Measurements from ENCODE around the gene CLEC17A. TPM values are rescaled to one million over a fixed set of nuclear protein-coding genes. Genes with fewer than 3 reads are reported as not detected.
"Not testable (repeated sequence)": the region's sequence is repeated elsewhere in the genome, so short reads cannot be mapped to it uniquely, and the experiment has no call there.

Gene CLEC17A, protein sequence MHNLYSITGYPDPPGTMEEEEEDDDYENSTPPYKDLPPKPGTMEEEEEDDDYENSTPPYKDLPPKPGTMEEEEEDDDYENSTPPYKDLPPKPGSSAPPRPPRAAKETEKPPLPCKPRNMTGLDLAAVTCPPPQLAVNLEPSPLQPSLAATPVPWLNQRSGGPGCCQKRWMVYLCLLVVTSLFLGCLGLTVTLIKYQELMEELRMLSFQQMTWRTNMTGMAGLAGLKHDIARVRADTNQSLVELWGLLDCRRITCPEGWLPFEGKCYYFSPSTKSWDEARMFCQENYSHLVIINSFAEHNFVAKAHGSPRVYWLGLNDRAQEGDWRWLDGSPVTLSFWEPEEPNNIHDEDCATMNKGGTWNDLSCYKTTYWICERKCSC
- polyA plus RNA-seq: under 1 TPM; 0.01 to 0.08 TPM

DNA sequence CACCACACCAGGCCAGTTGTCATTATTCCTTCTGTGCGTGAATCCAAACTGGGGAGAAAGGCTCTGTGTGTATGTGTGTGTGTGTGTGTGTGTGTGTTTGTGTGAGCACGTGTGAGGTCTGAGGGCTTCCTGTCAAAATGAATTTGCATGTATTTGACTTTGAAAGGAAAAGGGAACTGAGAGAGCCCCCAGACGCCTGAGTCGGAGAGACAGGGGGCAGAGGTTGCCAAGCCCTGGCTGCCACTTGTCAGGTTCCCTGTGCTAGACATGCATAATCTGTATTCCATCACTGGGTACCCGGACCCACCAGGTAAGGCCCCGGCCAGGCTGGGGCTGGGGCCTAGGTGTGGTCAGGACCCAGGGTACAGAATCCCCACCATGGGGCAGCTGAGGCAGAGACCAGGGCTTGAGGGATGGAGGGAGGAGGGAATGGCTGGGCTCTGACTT, at the start of gene CLEC17A:
Gene CLEC17A, plus strand, starts transcription at position 191 of the 447 bp plus-strand sequence. Its CDS starts 77 bp downstream, at position 268.
- Histone ChIP-seq H3K9me3 (ENCODE audit: control insufficient read depth in 2 of 2, insufficient read depth in 1 of 2, low read depth in 1 of 2, low read length in 1 of 2) (no peaks in the 10 kb centered on the region), H3K36me3 (ENCODE audit: control insufficient read depth in 2 of 2, insufficient read depth in 2 of 2, low read length in 1 of 2) (no peaks in the 10 kb centered on the region), H3K4me1 (ENCODE audit: control insufficient read depth in 2 of 2, insufficient read depth in 2 of 2, low read length in 1 of 2) (no peaks in the 10 kb centered on the region), H3K27me3 (ENCODE audit: control insufficient read depth in 1 of 2, insufficient read depth in 2 of 2, low read length in 2 of 2) (no peaks in the 10 kb centered on the region), H3K4me3 (ENCODE audit: low read depth in 1 of 2, low read length in 2 of 2) (no peak within 1 kb of the TSS), H3K27ac (ENCODE audit: low read depth in 2 of 2, low read length in 1 of 2) (no peak within 1 kb of the TSS)
- WGBS, 2 donors: 44 to 49% methylated on average over 6 of the region's 6 CpGs

DNA sequence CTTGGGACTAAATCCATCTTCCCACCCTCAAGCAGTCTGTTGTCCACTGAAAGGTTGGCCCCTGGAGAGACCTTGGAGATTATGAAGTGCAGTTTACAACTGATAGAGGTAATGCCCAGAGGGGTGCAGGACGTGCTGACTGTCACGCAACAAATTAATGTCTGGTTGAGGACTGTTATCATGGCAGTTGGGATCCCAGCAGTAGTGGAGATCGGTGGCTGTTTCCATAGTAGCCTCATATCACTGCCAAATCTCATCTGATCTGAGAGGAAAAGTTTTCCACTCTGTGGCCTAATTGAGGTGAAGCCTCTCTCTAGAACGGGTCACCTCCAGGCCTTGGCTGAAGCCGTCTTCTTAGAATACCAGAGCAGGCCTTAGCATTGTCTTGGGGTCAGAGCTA, 49.4 kb upstream of the CLEC17A start:
- 86% methylated on average over 5 of the region's 5 CpGs for WGBS, 2 donors
- H3K27me3 ChIP-seq (ENCODE audit: control insufficient read depth in 1 of 2, insufficient read depth in 2 of 2, low read length in 2 of 2): no peaks in the 10 kb centered on the region
- H3K4me3 ChIP-seq (ENCODE audit: low read depth in 1 of 2, low read length in 2 of 2): no peak overlapping the region
- peaks cover 0 to 9% of the 10 kb centered on the region in 2 donors for H3K4me1 ChIP-seq (ENCODE audit: control insufficient read depth in 2 of 2, insufficient read depth in 2 of 2, low read length in 1 of 2)
- H3K36me3 ChIP-seq (ENCODE audit: control insufficient read depth in 2 of 2, insufficient read depth in 2 of 2, low read length in 1 of 2): peaks cover 0 to 6% of the 10 kb centered on the region in 2 donors
- H3K27ac ChIP-seq (ENCODE audit: low read depth in 2 of 2, low read length in 1 of 2): no peak overlapping the region
- no peaks in the 10 kb centered on the region for H3K9me3 ChIP-seq (ENCODE audit: control insufficient read depth in 2 of 2, insufficient read depth in 1 of 2, low read depth in 1 of 2, low read length in 1 of 2)

DNA sequence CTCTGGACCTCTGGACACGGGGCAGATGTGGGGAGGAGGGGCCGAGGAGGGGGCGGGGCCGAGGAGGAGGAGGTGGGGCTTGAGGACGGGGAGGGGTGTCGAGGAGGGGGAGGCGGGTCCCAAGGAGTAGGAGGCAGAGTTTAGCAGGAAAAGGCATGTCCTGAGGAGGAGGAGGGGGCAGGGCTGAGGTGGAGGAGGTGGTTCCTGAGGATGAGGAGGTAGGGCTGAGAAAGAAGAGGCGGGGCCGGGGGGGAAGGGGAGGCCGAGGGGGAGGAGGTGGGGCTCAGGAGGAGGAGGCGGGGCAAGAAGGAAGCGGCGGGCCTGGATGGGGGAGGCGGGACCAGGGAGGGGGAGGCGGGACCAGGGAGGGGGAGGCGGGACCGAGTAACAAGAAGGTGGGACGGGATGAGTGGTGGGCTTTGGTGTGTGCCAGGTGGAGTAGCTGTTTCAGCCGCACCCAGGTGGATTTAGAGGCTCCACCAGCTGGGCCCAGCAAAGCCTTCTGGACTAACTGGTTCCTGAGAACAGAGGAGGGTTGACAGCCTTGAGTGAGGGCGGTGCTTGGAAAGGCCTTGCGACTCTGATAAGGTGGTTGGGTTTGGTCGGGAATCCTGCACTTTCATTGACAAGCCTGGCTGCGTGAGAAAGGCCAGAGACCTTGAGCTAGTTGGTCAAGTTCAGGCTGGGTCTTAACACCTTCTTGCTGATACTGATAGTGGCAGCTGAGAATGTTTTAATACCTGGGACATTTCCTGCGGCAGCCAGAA, 45.8 kb upstream of the CLEC17A start:
- WGBS, 2 donors: 22 to 26% methylated on average over 13 to 24 of the region's 24 CpGs
- Histone ChIP-seq H3K9me3 (ENCODE audit: control insufficient read depth in 2 of 2, insufficient read depth in 1 of 2, low read depth in 1 of 2, low read length in 1 of 2) (no peaks in the 10 kb centered on the region), H3K4me1 (ENCODE audit: control insufficient read depth in 2 of 2, insufficient read depth in 2 of 2, low read length in 1 of 2) (peaks cover 0 to 12% of the 10 kb centered on the region in 2 donors), H3K36me3 (ENCODE audit: control insufficient read depth in 2 of 2, insufficient read depth in 2 of 2, low read length in 1 of 2) (peaks cover 3 to 14% of the 10 kb centered on the region in 2 donors), H3K27ac (ENCODE audit: low read depth in 2 of 2, low read length in 1 of 2) (peak overlapping the region; percentile 89 to 92), H3K4me3 (ENCODE audit: low read depth in 1 of 2, low read length in 2 of 2) (no peak overlapping the region), H3K27me3 (ENCODE audit: control insufficient read depth in 1 of 2, insufficient read depth in 2 of 2, low read length in 2 of 2) (no peaks in the 10 kb centered on the region)

DNA sequence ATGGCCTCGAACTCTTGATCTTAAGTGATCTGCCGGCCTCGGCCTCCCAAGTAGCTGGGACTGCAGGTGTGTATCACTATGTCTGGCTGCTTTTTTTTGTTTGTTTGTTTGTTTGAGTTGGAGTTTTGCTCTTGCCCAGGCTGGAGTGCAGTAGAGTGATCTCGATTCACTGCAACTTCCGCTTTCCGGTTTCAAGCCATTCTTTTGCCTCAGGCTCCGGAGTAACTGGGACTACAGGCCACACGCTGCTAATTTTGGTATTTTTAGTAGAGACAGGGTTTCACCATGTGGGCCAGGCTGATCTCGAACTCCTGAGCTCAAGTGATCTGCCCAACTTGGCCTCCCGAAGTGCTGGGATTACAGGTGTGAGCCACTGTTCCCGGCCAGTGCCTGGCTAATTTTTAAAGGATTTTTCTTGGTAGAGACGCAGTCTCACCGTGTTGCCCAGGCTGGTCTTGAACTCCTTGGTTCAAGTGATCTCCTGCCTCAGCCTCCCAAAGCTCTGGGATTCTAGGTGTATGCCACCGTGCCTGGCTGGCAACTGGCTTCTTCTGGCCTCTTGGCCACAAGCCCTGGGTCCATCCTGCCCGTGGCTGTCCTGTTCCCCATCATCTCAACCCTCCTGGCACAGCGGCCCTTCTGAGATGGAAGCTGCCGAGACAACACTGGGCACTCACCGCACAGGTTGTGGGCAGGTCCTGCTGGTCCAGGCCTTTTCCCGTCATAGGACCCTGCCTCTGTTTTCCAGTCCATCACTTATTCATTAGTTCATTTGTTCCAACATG, 42.0 kb upstream of the CLEC17A start:
- no peak overlapping the region for H3K4me3 ChIP-seq (ENCODE audit: low read depth in 1 of 2, low read length in 2 of 2)
- 84 to 88% methylated on average over 19 of the region's 19 CpGs for WGBS, 2 donors
- H3K27ac ChIP-seq (ENCODE audit: low read depth in 2 of 2, low read length in 1 of 2): peak overlapping the region; percentile 43 to 62
- H3K9me3 ChIP-seq (ENCODE audit: control insufficient read depth in 2 of 2, insufficient read depth in 1 of 2, low read depth in 1 of 2, low read length in 1 of 2): no peaks in the 10 kb centered on the region
- no peaks in the 10 kb centered on the region for H3K27me3 ChIP-seq (ENCODE audit: control insufficient read depth in 1 of 2, insufficient read depth in 2 of 2, low read length in 2 of 2)
- H3K36me3 ChIP-seq (ENCODE audit: control insufficient read depth in 2 of 2, insufficient read depth in 2 of 2, low read length in 1 of 2): peaks cover 3 to 9% of the 10 kb centered on the region in 2 donors
- H3K4me1 ChIP-seq (ENCODE audit: control insufficient read depth in 2 of 2, insufficient read depth in 2 of 2, low read length in 1 of 2): peaks cover 0 to 23% of the 10 kb centered on the region in 2 donors

DNA sequence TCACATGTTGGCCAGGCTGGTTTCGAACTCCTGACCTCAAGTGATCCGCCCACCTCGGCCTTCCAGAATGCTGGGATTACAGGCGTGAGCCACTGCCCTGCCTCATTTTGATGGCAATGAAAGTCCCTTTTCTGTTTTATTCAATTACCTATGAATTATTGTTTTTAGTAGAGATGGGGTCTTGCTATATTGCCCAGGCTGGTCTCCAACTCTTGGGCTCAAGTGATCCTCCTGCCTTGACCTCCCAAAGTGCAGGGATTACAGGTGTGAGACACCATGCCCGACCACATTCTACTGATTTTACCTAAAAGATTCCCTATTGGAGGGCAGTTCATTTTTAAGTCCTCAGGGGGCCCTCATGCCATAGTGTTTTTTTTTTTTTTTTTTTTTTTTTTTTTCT, 40.9 kb upstream of the CLEC17A start:
- not testable (repeated sequence) for H3K9me3 ChIP-seq (ENCODE audit: control insufficient read depth in 2 of 2, insufficient read depth in 1 of 2, low read depth in 1 of 2, low read length in 1 of 2); H3K4me3 ChIP-seq (ENCODE audit: low read depth in 1 of 2, low read length in 2 of 2); H3K27me3 ChIP-seq (ENCODE audit: control insufficient read depth in 1 of 2, insufficient read depth in 2 of 2, low read length in 2 of 2); H3K36me3 ChIP-seq (ENCODE audit: control insufficient read depth in 2 of 2, insufficient read depth in 2 of 2, low read length in 1 of 2)
- Histone ChIP-seq H3K4me1 (ENCODE audit: control insufficient read depth in 2 of 2, insufficient read depth in 2 of 2, low read length in 1 of 2) (peaks cover 0 to 20% of the 10 kb centered on the region in 2 donors), H3K27ac (ENCODE audit: low read depth in 2 of 2, low read length in 1 of 2) (peak overlapping the region in 1 of 2 donors; percentile 37)
- 75 to 83% methylated on average over 5 of the region's 5 CpGs for WGBS, 2 donors

DNA sequence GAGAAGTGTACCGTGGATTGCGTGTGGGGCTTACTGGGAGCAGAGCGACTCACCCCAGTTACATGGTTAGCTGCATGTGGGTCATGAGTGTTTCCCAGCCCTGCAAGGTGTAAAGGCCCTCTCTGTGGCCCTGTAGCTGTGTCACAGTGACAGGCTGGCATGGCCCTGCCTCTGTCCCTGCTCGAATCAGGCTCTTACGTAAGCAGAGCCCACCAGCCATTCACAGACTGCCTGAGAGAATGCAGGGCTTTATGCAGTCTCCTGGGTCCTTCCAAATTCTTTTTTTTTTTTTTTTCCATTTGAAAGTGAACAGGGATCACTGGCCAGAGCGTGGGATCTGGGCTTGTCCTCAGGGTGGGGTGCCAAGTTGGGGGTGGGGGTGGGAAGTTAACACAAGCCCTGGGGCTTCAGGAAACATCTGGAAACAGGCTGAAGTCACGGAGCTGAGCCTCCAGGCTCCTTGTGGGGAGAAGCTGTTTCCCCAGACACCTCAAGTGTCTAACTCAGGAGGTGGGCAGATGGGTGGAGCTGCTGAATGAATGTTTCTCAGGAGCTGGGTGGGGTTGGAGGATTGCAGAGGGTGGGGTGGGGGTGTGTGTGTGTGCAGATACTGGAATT, 40.1 kb upstream of the CLEC17A start:
- 29 to 45% methylated on average over 7 of the region's 7 CpGs for WGBS, 2 donors
- no peak overlapping the region for H3K4me3 ChIP-seq (ENCODE audit: low read depth in 1 of 2, low read length in 2 of 2)
- H3K27ac ChIP-seq (ENCODE audit: low read depth in 2 of 2, low read length in 1 of 2): peak overlapping the region; percentile 79 to 93
- H3K27me3 ChIP-seq (ENCODE audit: control insufficient read depth in 1 of 2, insufficient read depth in 2 of 2, low read length in 2 of 2): no peaks in the 10 kb centered on the region
- peaks cover 3 to 10% of the 10 kb centered on the region in 2 donors for H3K36me3 ChIP-seq (ENCODE audit: control insufficient read depth in 2 of 2, insufficient read depth in 2 of 2, low read length in 1 of 2)
- H3K9me3 ChIP-seq (ENCODE audit: control insufficient read depth in 2 of 2, insufficient read depth in 1 of 2, low read depth in 1 of 2, low read length in 1 of 2): no peaks in the 10 kb centered on the region
- H3K4me1 ChIP-seq (ENCODE audit: control insufficient read depth in 2 of 2, insufficient read depth in 2 of 2, low read length in 1 of 2): peaks cover 0 to 20% of the 10 kb centered on the region in 2 donors

DNA sequence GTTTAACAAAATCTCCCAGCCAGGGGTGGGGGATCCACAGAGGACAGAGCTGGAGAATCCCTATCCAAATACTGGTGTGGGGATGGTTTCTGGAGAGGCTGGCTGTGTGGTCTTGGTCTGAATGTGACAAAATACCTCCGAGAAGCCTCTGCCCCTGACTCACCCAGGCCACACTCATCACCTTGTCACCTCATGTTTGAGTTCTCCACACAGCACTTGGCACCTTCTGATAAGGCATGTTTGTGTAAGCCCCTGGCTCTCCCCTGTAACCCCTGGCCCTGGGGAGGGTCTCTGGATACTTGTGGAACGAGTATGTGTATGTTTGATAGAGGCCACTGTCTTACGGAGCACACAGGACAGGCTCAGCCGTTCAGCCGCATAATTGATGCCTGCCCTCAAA, 38.8 kb upstream of the CLEC17A start:
- no peaks in the 10 kb centered on the region for H3K9me3 ChIP-seq (ENCODE audit: control insufficient read depth in 2 of 2, insufficient read depth in 1 of 2, low read depth in 1 of 2, low read length in 1 of 2)
- H3K4me1 ChIP-seq (ENCODE audit: control insufficient read depth in 2 of 2, insufficient read depth in 2 of 2, low read length in 1 of 2): peaks cover 0 to 16% of the 10 kb centered on the region in 2 donors
- H3K36me3 ChIP-seq (ENCODE audit: control insufficient read depth in 2 of 2, insufficient read depth in 2 of 2, low read length in 1 of 2): peaks cover 3 to 11% of the 10 kb centered on the region in 2 donors
- H3K27me3 ChIP-seq (ENCODE audit: control insufficient read depth in 1 of 2, insufficient read depth in 2 of 2, low read length in 2 of 2): no peaks in the 10 kb centered on the region
- 75 to 84% methylated on average over 5 of the region's 5 CpGs for WGBS, 2 donors
- no peak overlapping the region for H3K4me3 ChIP-seq (ENCODE audit: low read depth in 1 of 2, low read length in 2 of 2)
- peak overlapping the region; percentile 89 to 97 for H3K27ac ChIP-seq (ENCODE audit: low read depth in 2 of 2, low read length in 1 of 2)

DNA sequence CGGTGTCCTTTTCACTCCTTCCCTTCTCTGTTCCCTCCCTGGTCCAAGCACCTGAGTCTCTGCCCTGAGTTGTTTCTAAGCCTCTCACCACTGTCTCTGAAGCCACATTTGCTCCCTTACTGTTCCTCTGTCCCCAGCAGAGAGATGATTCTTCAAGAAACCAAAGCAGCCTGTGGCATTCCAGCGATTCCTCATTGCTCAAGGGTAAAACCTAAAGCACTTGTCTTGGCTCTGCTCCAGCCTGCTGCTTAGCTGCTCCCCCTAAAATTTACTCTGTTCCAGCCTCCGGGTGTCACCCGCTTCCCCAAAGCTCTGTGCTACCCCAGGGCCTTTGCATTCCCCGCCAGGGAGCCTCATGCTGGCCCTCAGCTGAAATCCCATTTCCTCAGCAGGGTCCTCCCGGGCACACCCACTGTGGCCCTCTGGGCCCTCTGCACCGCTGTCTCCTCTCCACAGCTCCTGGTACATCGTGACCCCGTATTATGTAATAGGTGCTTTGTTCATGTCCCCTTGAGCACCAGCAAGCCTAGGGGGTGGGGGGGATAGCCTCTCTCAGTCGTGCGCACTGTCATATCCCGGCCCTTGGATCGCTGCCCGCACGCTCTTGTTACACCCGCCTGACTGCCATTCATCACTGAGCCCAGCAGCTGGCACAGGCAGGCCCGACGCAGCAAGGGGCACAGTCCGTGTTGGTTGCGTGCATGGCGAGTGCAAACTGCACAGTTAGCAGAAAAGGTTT, 37.7 kb upstream of the CLEC17A start:
- peaks cover 0 to 13% of the 10 kb centered on the region in 2 donors for H3K4me1 ChIP-seq (ENCODE audit: control insufficient read depth in 2 of 2, insufficient read depth in 2 of 2, low read length in 1 of 2)

More for the DNA sequence above, 37.7 kb upstream of the CLEC17A start:
- Histone ChIP-seq H3K27ac (ENCODE audit: low read depth in 2 of 2, low read length in 1 of 2) (peak overlapping the region; percentile 89 to 97), H3K9me3 (ENCODE audit: control insufficient read depth in 2 of 2, insufficient read depth in 1 of 2, low read depth in 1 of 2, low read length in 1 of 2) (no peaks in the 10 kb centered on the region), H3K27me3 (ENCODE audit: control insufficient read depth in 1 of 2, insufficient read depth in 2 of 2, low read length in 2 of 2) (no peaks in the 10 kb centered on the region), H3K4me3 (ENCODE audit: low read depth in 1 of 2, low read length in 2 of 2) (peak overlapping the region in 1 of 2 donors; percentile 1), H3K36me3 (ENCODE audit: control insufficient read depth in 2 of 2, insufficient read depth in 2 of 2, low read length in 1 of 2) (peaks cover 0 to 9% of the 10 kb centered on the region in 2 donors)
- 38 to 44% methylated on average over 21 of the region's 21 CpGs for WGBS, 2 donors

Measured in esophagus (tissue), 2 donors.